Hepatocyte (in vitro differentiated cells): ENCODE results near the gene SLC23A2. TPM values are rescaled to one million over a fixed set of nuclear protein-coding genes. Genes with fewer than 3 reads are reported as not detected.

Experiments used
- DNase-seq: peaks from one replicate; pipeline ENCODE4 v3.0.0-alpha.2; 2016; ENCODE audit warnings: low spot score
- H2AFZ ChIP-seq: fragments of 200-600 bp; sonication (generic); 2 replicates; pipeline ENCODE4 v1.6.0; 2016; ENCODE audit warnings: antibody characterized with exemption, mild to moderate bottlenecking
- H3K27ac ChIP-seq: fragments of 200-600 bp; sonication (generic); 2 replicates; pipeline ENCODE4 v1.5.1; 2016; ENCODE audit warnings: mild to moderate bottlenecking
- H3K27me3 ChIP-seq: fragments of 200-600 bp; sonication (generic); 2 replicates; pipeline ENCODE4 v1.6.1; 2016
- H3K36me3 ChIP-seq: fragments of 200-600 bp; sonication (generic); replicated peaks from 2 replicates; pipeline ENCODE4 v1.5.1; 2016; ENCODE audit warnings: low read depth; ENCODE audit not compliant: insufficient read depth
- H3K4me1 ChIP-seq: fragments of 200-600 bp; sonication (generic); 2 replicates; pipeline ENCODE4 v1.5.1; 2016; ENCODE audit warnings: mild to moderate bottlenecking, moderate library complexity; ENCODE audit not compliant: insufficient read depth
- H3K4me2 ChIP-seq: fragments of 200-600 bp; sonication (generic); 2 replicates; pipeline ENCODE4 v1.6.0; 2016
- H3K4me3 ChIP-seq: fragments of 200-600 bp; sonication (generic); 2 replicates; pipeline ENCODE4 v1.5.1; 2016; ENCODE audit warnings: mild to moderate bottlenecking
- H3K79me2 ChIP-seq: fragments of 200-600 bp; sonication (generic); 2 replicates; pipeline ENCODE4 v1.6.0; 2017; ENCODE audit warnings: mild to moderate bottlenecking
- H3K9me2 ChIP-seq: fragments of 200-600 bp; sonication (generic); replicated peaks from 2 replicates; pipeline ENCODE4 v1.6.0; 2017; ENCODE audit warnings: mild to moderate bottlenecking; ENCODE audit not compliant: insufficient read depth
- H3K9me3 ChIP-seq: fragments of 200-600 bp; sonication (generic); 2 replicates; pipeline ENCODE4 v1.5.1; 2016; ENCODE audit warnings: low read depth, mild to moderate bottlenecking
- H4K20me1 ChIP-seq: fragments of 200-600 bp; sonication (generic); 2 replicates; pipeline ENCODE4 v1.6.0; 2016; ENCODE audit warnings: mild to moderate bottlenecking; ENCODE audit not compliant: insufficient read depth, poor library complexity, severe bottlenecking
- CTCF ChIP-seq: fragments of 200-600 bp; sonication (generic); IDR thresholded peaks from 2 replicates; pipeline ENCODE4 v1.5.1; 2016; ENCODE audit warnings: antibody characterized with exemption, mild to moderate bottlenecking; ENCODE audit not compliant: poor library complexity
- EZH2 ChIP-seq: fragments of 200-600 bp; sonication (generic); IDR thresholded peaks from 2 replicates; pipeline ENCODE4 v1.6.1; 2016; ENCODE audit warnings: antibody characterized with exemption, mild to moderate bottlenecking, borderline replicate concordance
- EZH2phosphoT487 ChIP-seq: fragments of 200-600 bp; sonication (generic); IDR thresholded peaks from one replicate; pipeline ENCODE4 v1.6.1; 2018; ENCODE audit warnings: antibody characterized with exemption, mild to moderate bottlenecking, low read depth, moderate library complexity; ENCODE audit not compliant: unreplicated experiment, severe bottlenecking
- WGBS: methylation state at CpG from one replicate; pipeline ENCODE4 v1.1.6; 2016; ENCODE audit warnings: low lambda C conversion rate; ENCODE audit errors: missing lambda C conversion rate; 5-methylcytosine and 5-hydroxymethylcytosine counted together
- polyA plus RNA-seq: library from polyadenylated mRNA; unstranded; fragments of >200 nt; fragmentation: Nextera tagmentation; extraction: Ambion mirVana; gene quantifications from 2 replicates; pipeline ENCODE4 v1.2.1, GENCODE V29; 2016
- total RNA-seq: library from RNA; depleted of rRNA; stranded (reverse); fragments of >200 nt; gene quantifications from 2 replicates; pipeline ENCODE4 v1.2.3, GENCODE V29; 2014

Gene SLC23A2
- total and polyA plus RNA-seq, 2 experiments from 2014 or later: 8.2 to 13.3 TPM

- H3K4me3 ChIP-seq: no peak overlapping the region
- H3K4me2 ChIP-seq: no peak overlapping the region
- H3K27me3 ChIP-seq: no peaks in the 10 kb centered on the region
- H3K79me2 ChIP-seq: no peaks in the 10 kb centered on the region
- H3K4me1 ChIP-seq: no peaks in the 10 kb centered on the region
- H3K9me3 ChIP-seq: no peaks in the 10 kb centered on the region
- TF ChIP-seq CTCF (no peak), EZH2 (no peak), EZH2phosphoT487 (no peak)
- peak overlapping the region; percentile 61 for H3K27ac ChIP-seq
- H3K9me2 ChIP-seq: no peaks in the 10 kb centered on the region
- no peaks in the 10 kb centered on the region for H3K36me3 ChIP-seq
- H4K20me1 ChIP-seq: no peaks in the 10 kb centered on the region
- DNase-seq: peak; percentile 40
- H2AFZ ChIP-seq: no peak overlapping the region
- 67% methylated on average over 4 of the region's 4 CpGs for WGBS
Measured at GRCh38 chr20:4961746-4962145, 39.6 kb downstream of the SLC23A2 start.

- no peak overlapping the region for H3K4me3 ChIP-seq
- H3K9me2 ChIP-seq: no peaks in the 10 kb centered on the region
- H3K36me3 ChIP-seq: no peaks in the 10 kb centered on the region
- WGBS: 93% methylated on average over 7 of the region's 7 CpGs
- H2AFZ ChIP-seq: no peak overlapping the region
- no peak overlapping the region for H3K27ac ChIP-seq
- no peaks in the 10 kb centered on the region for H3K27me3 ChIP-seq
- no peaks in the 10 kb centered on the region for H3K4me1 ChIP-seq
- H4K20me1 ChIP-seq: no peaks in the 10 kb centered on the region
- H3K79me2 ChIP-seq: no peaks in the 10 kb centered on the region
- H3K9me3 ChIP-seq: no peaks in the 10 kb centered on the region
- DNase-seq: no peak
- TF ChIP-seq EZH2phosphoT487: no peak
- no peak overlapping the region for H3K4me2 ChIP-seq
Measured at GRCh38 chr20:4959592-4959991, 41.7 kb downstream of the SLC23A2 start.

GRCh38 chr20:4957939-4958362, 43.4 kb downstream of the SLC23A2 start:
- H3K4me3 ChIP-seq: no peak overlapping the region
- TF ChIP-seq EZH2: no peak
- TF ChIP-seq EZH2phosphoT487: no peak
- TF ChIP-seq CTCF: no peak
- no peak overlapping the region for H3K27ac ChIP-seq
- H3K27me3 ChIP-seq: no peaks in the 10 kb centered on the region
- DNase-seq: no peak
- no peaks in the 10 kb centered on the region for H3K9me2 ChIP-seq
- WGBS: 96% methylated on average over 2 of the region's 2 CpGs
- H2AFZ ChIP-seq: no peak overlapping the region
- no peaks in the 10 kb centered on the region for H4K20me1 ChIP-seq
- no peaks in the 10 kb centered on the region for H3K36me3 ChIP-seq
- H3K79me2 ChIP-seq: no peaks in the 10 kb centered on the region
- H3K9me3 ChIP-seq: no peaks in the 10 kb centered on the region
- H3K4me1 ChIP-seq: no peaks in the 10 kb centered on the region
- no peak overlapping the region for H3K4me2 ChIP-seq

- Histone ChIP-seq H3K79me2 (no peaks in the 10 kb centered on the region), H3K9me2 (no peaks in the 10 kb centered on the region), H3K4me2 (no peak overlapping the region), H3K27ac (no peak overlapping the region), H3K4me1 (no peaks in the 10 kb centered on the region), H2AFZ (no peak overlapping the region), H4K20me1 (no peaks in the 10 kb centered on the region), H3K9me3 (no peaks in the 10 kb centered on the region), H3K27me3 (no peaks in the 10 kb centered on the region), H3K36me3 (no peaks in the 10 kb centered on the region), H3K4me3 (no peak overlapping the region)
- TF ChIP-seq EZH2: no peak
- 93% methylated on average over 2 of the region's 2 CpGs for WGBS
- no peak for DNase-seq
Measured at GRCh38 chr20:4957187-4957586, 44.1 kb downstream of the SLC23A2 start.
